K562 (cell line): ENCODE results near the gene NXF3. TPM values are rescaled to one million over a fixed set of nuclear protein-coding genes. Genes with fewer than 3 reads are reported as not detected.
A peak's percentile ranks its signal among the peaks of the same experiment; 100 is the strongest.

Experiments used
- ARHGAP35 ChIP-seq: fragments of 450-650 bp; IDR thresholded peaks from 2 replicates; pipeline ENCODE4 v1.6.1; 2018; ENCODE audit not compliant: partially characterized antibody
- CTBP1 ChIP-seq: fragments of 450-650 bp; IDR thresholded peaks from 2 replicates; pipeline ENCODE4 v1.6.1; 2016; ENCODE audit warnings: borderline replicate concordance
- ELK3 ChIP-seq: fragments of 450-650 bp; formaldehyde crosslinking; IDR thresholded peaks from 2 replicates; pipeline ENCODE4 v1.4.0; 2020; ENCODE audit warnings: mild to moderate bottlenecking
- FOXJ3 ChIP-seq: sonication (generic); formaldehyde crosslinking; IDR thresholded peaks from 2 replicates; pipeline ENCODE4 v1.4.0; 2020; ENCODE audit warnings: mild to moderate bottlenecking, missing genetic modification reagents
- HNRNPUL1 ChIP-seq: fragments of 200-400 bp; formaldehyde crosslinking; IDR thresholded peaks from 2 replicates; pipeline ENCODE4 v1.6.1; 2017; ENCODE audit warnings: low read length
- KAT8 ChIP-seq: fragments of 450-650 bp; IDR thresholded peaks from 2 replicates; pipeline ENCODE4 v1.6.1; 2016; ENCODE audit warnings: low read depth, mild to moderate bottlenecking
- NCOA4 ChIP-seq: fragments of 450-650 bp; IDR thresholded peaks from 2 replicates; pipeline ENCODE4 v1.6.1; 2018; ENCODE audit warnings: mild to moderate bottlenecking; ENCODE audit not compliant: partially characterized antibody
- PRPF4 ChIP-seq: fragments of 200-400 bp; formaldehyde crosslinking; IDR thresholded peaks from one replicate; pipeline ENCODE4 v1.6.1; 2017; ENCODE audit warnings: low read length, low read depth, mild to moderate bottlenecking; ENCODE audit not compliant: insufficient read depth, poor library complexity, severe bottlenecking
- SIN3B ChIP-seq: fragments of 450-650 bp; IDR thresholded peaks from 2 replicates; pipeline ENCODE4 v1.6.1; 2017; ENCODE audit warnings: low read depth, mild to moderate bottlenecking, moderate library complexity
- SIRT6 ChIP-seq: IDR thresholded peaks from one replicate; pipeline ENCODE4 v1.6.1; 2012; ENCODE audit warnings: low read depth, mild to moderate bottlenecking, control low read depth, inconsistent platforms, low read length, moderate library complexity
- SMARCC2 ChIP-seq: fragments of 450-650 bp; IDR thresholded peaks from 2 replicates; pipeline ENCODE4 v1.6.1; 2017; ENCODE audit warnings: antibody characterized with exemption, moderate library complexity, mild to moderate bottlenecking, low read depth
- TAF9B ChIP-seq: fragments of 450-650 bp; IDR thresholded peaks from 2 replicates; pipeline ENCODE4 v1.6.1; 2018; ENCODE audit warnings: mild to moderate bottlenecking; ENCODE audit not compliant: partially characterized antibody
- TEAD1 ChIP-seq, 2 experiments: fragments of 450-650 bp in 1 of 2; sonication (generic) in 1 of 2; formaldehyde crosslinking; IDR thresholded peaks; 2 replicates each; pipeline versions ENCODE4 v1.4.0 to v1.8.0; 2020 to 2022; ENCODE audit warnings: mild to moderate bottlenecking in 2 of 2, missing genetic modification reagents in 1 of 2
- YBX1 ChIP-seq: fragments of 450-650 bp; IDR thresholded peaks from 2 replicates; pipeline ENCODE4 v1.7.1; 2016; ENCODE audit warnings: mild to moderate bottlenecking
- ZBTB8A ChIP-seq: fragments of 450-650 bp; IDR thresholded peaks from 2 replicates; pipeline ENCODE4 v1.6.1; 2018; ENCODE audit warnings: mild to moderate bottlenecking, moderate library complexity; ENCODE audit not compliant: partially characterized antibody
- ZNF121 ChIP-seq: sonication (generic); formaldehyde crosslinking; conservative IDR thresholded peaks from 2 replicates; pipeline ENCODE4 v1.8.0; 2022; ENCODE audit warnings: missing genetic modification reagents
- ZNF124 ChIP-seq: sonication (generic); formaldehyde crosslinking; IDR thresholded peaks from 2 replicates; pipeline ENCODE4 v1.8.1; 2022; ENCODE audit warnings: missing genetic modification reagents
- ZNF282 ChIP-seq: sonication (generic); formaldehyde crosslinking; IDR thresholded peaks from 2 replicates; pipeline ENCODE4 v1.8.1; 2023; ENCODE audit warnings: missing genetic modification reagents
- polyA plus RNA-seq, 8 experiments: library from polyadenylated mRNA; depleted of rRNA in 4 of 8; stranded (reverse) in 5 of 8; unstranded in 3 of 8; fragments of >200 nt; fragmentation: Nextera tagmentation in 2 of 8; fragmentation: Illumina TruSeq in 1 of 8; extraction: Ambion mirVana in 2 of 8; extraction: Trizol in 1 of 8; gene quantifications; 2 replicates each; pipeline versions ENCODE4 v1.2.1 to v1.2.3, GENCODE V29; 2011 to 2014; ENCODE audit warnings: inconsistent platforms in 1 of 8, missing spikeins in 1 of 8
- total RNA-seq, 7 experiments: library from RNA; depleted of rRNA in 6 of 7; stranded (reverse); fragments of >200 nt in 6 of 7; fragmentation: Illumina TruSeq in 2 of 7; extraction: Trizol in 2 of 7; gene quantifications; 2 replicates each; pipeline versions ENCODE4 v1.2.1 to v1.2.3, GENCODE V29; 2011 to 2021; ENCODE audit warnings: low replicate concordance in 1 of 7
- TF ChIP-seq, protein P1 (sequence below): fragments of 250-450 bp; sonication (Bioruptor Pico); IDR thresholded peaks from 2 replicates; pipeline ENCODE4 v1.8.0; 2021; ENCODE audit warnings: borderline replicate concordance, mild to moderate bottlenecking, moderate library complexity; ENCODE audit not compliant: poor library complexity, severe bottlenecking
- TF ChIP-seq, protein P2 (sequence below), 2 experiments: fragments of 250-450 bp in 1 of 2; fragments of 450-650 bp in 1 of 2; sonication (Bioruptor Pico) in 1 of 2; IDR thresholded peaks; 2 replicates each; pipeline versions ENCODE4 v1.6.1 to v1.8.0; 2016 to 2021; ENCODE audit warnings: mild to moderate bottlenecking in 2 of 2, moderate library complexity in 2 of 2, missing compliant biosample characterization in 1 of 2, missing genetic modification characterization in 1 of 2
- TF ChIP-seq, protein P3 (sequence below): fragments of 150-350 bp; IDR thresholded peaks from 2 replicates; pipeline ENCODE4 v1.6.1; 2014; ENCODE audit warnings: low read depth, mild to moderate bottlenecking, low read length, borderline replicate concordance
- TF ChIP-seq, protein P4 (sequence below): fragments of 250-450 bp; sonication (Bioruptor Pico); IDR thresholded peaks from 2 replicates; pipeline ENCODE4 v1.8.0; 2021; ENCODE audit warnings: moderate library complexity, mild to moderate bottlenecking, inconsistent platforms

The NXF3 gene
- total and polyA plus RNA-seq, 9 of the 15 experiments (the other 6 are each of a cell fraction or from before 2014, with no cell fraction given) = 0.18 to 0.40 (median 0.28) TPM; not detected in 2

GRCh38 chrX:103124284-103124683 lies 31.3 kb upstream of the NXF3 start (continued):
- TF ChIP-seq ZNF282 (CRISPR knock-in tag) = no peak
- peak; percentile 63; the same call in 1 of the 2 replicates for TF ChIP-seq CTBP1
- no peak for TF ChIP-seq TAF9B
- no peak for TF ChIP-seq FOXJ3 (CRISPR knock-in tag)
- TF ChIP-seq, protein P1, sequence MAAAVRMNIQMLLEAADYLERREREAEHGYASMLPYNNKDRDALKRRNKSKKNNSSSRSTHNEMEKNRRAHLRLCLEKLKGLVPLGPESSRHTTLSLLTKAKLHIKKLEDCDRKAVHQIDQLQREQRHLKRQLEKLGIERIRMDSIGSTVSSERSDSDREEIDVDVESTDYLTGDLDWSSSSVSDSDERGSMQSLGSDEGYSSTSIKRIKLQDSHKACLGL (CRISPR knock-in tag) = no peak
- peak; percentile 86 for TF ChIP-seq SMARCC2
- no peak for TF ChIP-seq HNRNPUL1
- no peak for TF ChIP-seq SIRT6
- TF ChIP-seq ELK3 = no peak
- TF ChIP-seq, protein P2, sequence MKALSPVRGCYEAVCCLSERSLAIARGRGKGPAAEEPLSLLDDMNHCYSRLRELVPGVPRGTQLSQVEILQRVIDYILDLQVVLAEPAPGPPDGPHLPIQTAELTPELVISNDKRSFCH (CRISPR knock-in tag; IDR thresholded peaks at IDR 0.05) = no peak
- TF ChIP-seq, protein P2 (tag; IDR thresholded peaks at IDR 0.05) = no peak
- no peak for TF ChIP-seq TEAD1 (CRISPR knock-in tag; IDR thresholded peaks at IDR 0.05)
- TF ChIP-seq ZBTB8A = no peak
- TF ChIP-seq, protein P3, sequence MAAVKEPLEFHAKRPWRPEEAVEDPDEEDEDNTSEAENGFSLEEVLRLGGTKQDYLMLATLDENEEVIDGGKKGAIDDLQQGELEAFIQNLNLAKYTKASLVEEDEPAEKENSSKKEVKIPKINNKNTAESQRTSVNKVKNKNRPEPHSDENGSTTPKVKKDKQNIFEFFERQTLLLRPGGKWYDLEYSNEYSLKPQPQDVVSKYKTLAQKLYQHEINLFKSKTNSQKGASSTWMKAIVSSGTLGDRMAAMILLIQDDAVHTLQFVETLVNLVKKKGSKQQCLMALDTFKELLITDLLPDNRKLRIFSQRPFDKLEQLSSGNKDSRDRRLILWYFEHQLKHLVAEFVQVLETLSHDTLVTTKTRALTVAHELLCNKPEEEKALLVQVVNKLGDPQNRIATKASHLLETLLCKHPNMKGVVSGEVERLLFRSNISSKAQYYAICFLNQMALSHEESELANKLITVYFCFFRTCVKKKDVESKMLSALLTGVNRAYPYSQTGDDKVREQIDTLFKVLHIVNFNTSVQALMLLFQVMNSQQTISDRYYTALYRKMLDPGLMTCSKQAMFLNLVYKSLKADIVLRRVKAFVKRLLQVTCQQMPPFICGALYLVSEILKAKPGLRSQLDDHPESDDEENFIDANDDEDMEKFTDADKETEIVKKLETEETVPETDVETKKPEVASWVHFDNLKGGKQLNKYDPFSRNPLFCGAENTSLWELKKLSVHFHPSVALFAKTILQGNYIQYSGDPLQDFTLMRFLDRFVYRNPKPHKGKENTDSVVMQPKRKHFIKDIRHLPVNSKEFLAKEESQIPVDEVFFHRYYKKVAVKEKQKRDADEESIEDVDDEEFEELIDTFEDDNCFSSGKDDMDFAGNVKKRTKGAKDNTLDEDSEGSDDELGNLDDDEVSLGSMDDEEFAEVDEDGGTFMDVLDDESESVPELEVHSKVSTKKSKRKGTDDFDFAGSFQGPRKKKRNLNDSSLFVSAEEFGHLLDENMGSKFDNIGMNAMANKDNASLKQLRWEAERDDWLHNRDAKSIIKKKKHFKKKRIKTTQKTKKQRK = no peak
- TF ChIP-seq YBX1 = no peak
- no peak for TF ChIP-seq PRPF4
- TF ChIP-seq, protein P4, sequence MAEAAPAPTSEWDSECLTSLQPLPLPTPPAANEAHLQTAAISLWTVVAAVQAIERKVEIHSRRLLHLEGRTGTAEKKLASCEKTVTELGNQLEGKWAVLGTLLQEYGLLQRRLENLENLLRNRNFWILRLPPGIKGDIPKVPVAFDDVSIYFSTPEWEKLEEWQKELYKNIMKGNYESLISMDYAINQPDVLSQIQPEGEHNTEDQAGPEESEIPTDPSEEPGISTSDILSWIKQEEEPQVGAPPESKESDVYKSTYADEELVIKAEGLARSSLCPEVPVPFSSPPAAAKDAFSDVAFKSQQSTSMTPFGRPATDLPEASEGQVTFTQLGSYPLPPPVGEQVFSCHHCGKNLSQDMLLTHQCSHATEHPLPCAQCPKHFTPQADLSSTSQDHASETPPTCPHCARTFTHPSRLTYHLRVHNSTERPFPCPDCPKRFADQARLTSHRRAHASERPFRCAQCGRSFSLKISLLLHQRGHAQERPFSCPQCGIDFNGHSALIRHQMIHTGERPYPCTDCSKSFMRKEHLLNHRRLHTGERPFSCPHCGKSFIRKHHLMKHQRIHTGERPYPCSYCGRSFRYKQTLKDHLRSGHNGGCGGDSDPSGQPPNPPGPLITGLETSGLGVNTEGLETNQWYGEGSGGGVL (CRISPR knock-in tag) = no peak
- no peak for TF ChIP-seq ARHGAP35
- TF ChIP-seq KAT8 = no peak
- no peak for TF ChIP-seq NCOA4
- no peak for TF ChIP-seq ZNF121 (CRISPR knock-in tag)
- TF ChIP-seq SIN3B = no peak
- no peak for TF ChIP-seq ZNF124 (CRISPR knock-in tag)
